ENCODE results near the gene CLIP4.

The CLIP4 gene

GRCh38 chr2:29202819-29203495 is 87.7 kb downstream of the CLIP4 start:
- TF ChIP-seq GATA2 (IDR thresholded peaks at IDR 0.05; ENCODE audit: low read depth, low read length) (peak; percentile 40; the same call in 1 of the 2 replicates), GATA3 (IDR thresholded peaks at IDR 0.05; ENCODE audit: low read depth, low read length) (no peak)

- TF ChIP-seq GATA2 (IDR thresholded peaks at IDR 0.05; ENCODE audit: low read depth, low read length) (no peak), GATA3 (IDR thresholded peaks at IDR 0.05; ENCODE audit: low read depth, low read length) (no peak)
Measured at GRCh38 chr2:29206941-29207340, 91.7 kb downstream of the CLIP4 start.

- TF ChIP-seq GATA2 (IDR thresholded peaks at IDR 0.05; ENCODE audit: low read depth, low read length) (no peak), GATA3 (IDR thresholded peaks at IDR 0.05; ENCODE audit: low read depth, low read length) (no peak)
Measured at GRCh38 chr2:29207352-29208148, 92.3 kb downstream of the CLIP4 start.

GRCh38 chr2:29209551-29209950 is 94.3 kb downstream of the CLIP4 start:
- TF ChIP-seq GATA3 (IDR thresholded peaks at IDR 0.05; ENCODE audit: low read depth, low read length) (no peak), GATA2 (IDR thresholded peaks at IDR 0.05; ENCODE audit: low read depth, low read length) (no peak)

GRCh38 chr2:29212009-29212408 is 96.8 kb downstream of the CLIP4 start:
- TF ChIP-seq GATA2 (IDR thresholded peaks at IDR 0.05; ENCODE audit: low read depth, low read length) (no peak), GATA3 (IDR thresholded peaks at IDR 0.05; ENCODE audit: low read depth, low read length) (no peak)

- TF ChIP-seq GATA2 (IDR thresholded peaks at IDR 0.05; ENCODE audit: low read depth, low read length) (no peak), GATA3 (IDR thresholded peaks at IDR 0.05; ENCODE audit: low read depth, low read length) (no peak)
Measured at GRCh38 chr2:29213888-29214291, 98.7 kb downstream of the CLIP4 start.

GRCh38 chr2:29215073-29215472 is 99.9 kb downstream of the CLIP4 start:
- TF ChIP-seq GATA3 (IDR thresholded peaks at IDR 0.05; ENCODE audit: low read depth, low read length): no peak
- no peak for TF ChIP-seq GATA2 (IDR thresholded peaks at IDR 0.05; ENCODE audit: low read depth, low read length)

GRCh38 chr2:29215739-29216608 is 100.8 kb downstream of the CLIP4 start:
- no peak for TF ChIP-seq GATA2 (IDR thresholded peaks at IDR 0.05; ENCODE audit: low read depth, low read length)

GRCh38 chr2:29216609-29216909 is 101.3 kb downstream of the CLIP4 start:
- no peak for TF ChIP-seq GATA2 (IDR thresholded peaks at IDR 0.05; ENCODE audit: low read depth, low read length)
- TF ChIP-seq GATA3 (IDR thresholded peaks at IDR 0.05; ENCODE audit: low read depth, low read length): no peak

GRCh38 chr2:29218071-29218470 is 102.9 kb downstream of the CLIP4 start:
- no peak for TF ChIP-seq GATA3 (IDR thresholded peaks at IDR 0.05; ENCODE audit: low read depth, low read length)
- no peak for TF ChIP-seq GATA2 (IDR thresholded peaks at IDR 0.05; ENCODE audit: low read depth, low read length)

GRCh38 chr2:29218550-29219125 is 103.4 kb downstream of the CLIP4 start:
- no peak for TF ChIP-seq GATA3 (IDR thresholded peaks at IDR 0.05; ENCODE audit: low read depth, low read length)
- no peak for TF ChIP-seq GATA2 (IDR thresholded peaks at IDR 0.05; ENCODE audit: low read depth, low read length)

GRCh38 chr2:29219374-29219773 is 104.2 kb downstream of the CLIP4 start:
- TF ChIP-seq GATA3 (IDR thresholded peaks at IDR 0.05; ENCODE audit: low read depth, low read length) (no peak), GATA2 (IDR thresholded peaks at IDR 0.05; ENCODE audit: low read depth, low read length) (no peak)

GRCh38 chr2:29220506-29221270 is 105.5 kb downstream of the CLIP4 start:
- TF ChIP-seq GATA3 (IDR thresholded peaks at IDR 0.05; ENCODE audit: low read depth, low read length) (no peak), GATA2 (IDR thresholded peaks at IDR 0.05; ENCODE audit: low read depth, low read length) (no peak)

Measured in SH-SY5Y (cell line).